Activated CD8-positive, alpha-beta memory T cell treated with anti-CD3 and anti-CD28 coated beads, Interleukin-2, amount 50 U/mL, for 48 hours (primary cell): ENCODE data around the gene NHERF2.
A peak's percentile ranks its signal among the peaks of the same experiment; 100 is the strongest.

Experiments
- DNase-seq: peaks from one replicate; pipeline ENCODE4 v3.0.0-alpha.2; 2020

The NHERF2 gene

GRCh38 chr16:2026461-2027023 is at the start of gene NHERF2:
TSS of gene NHERF2 (plus strand) at chr16:2026902. CDS start at chr16:2027006, 104 bp downstream.
- no peak for DNase-seq

GRCh38 chr16:1976951-1977874 is 49.5 kb upstream of the NHERF2 start:
- DNase-seq = no peak

GRCh38 chr16:1977875-1978268 is 48.8 kb upstream of the NHERF2 start:
- no peak for DNase-seq

GRCh38 chr16:1978476-1979120 is 48.1 kb upstream of the NHERF2 start:
- no peak for DNase-seq

GRCh38 chr16:1979271-1980029 is 47.3 kb upstream of the NHERF2 start:
- DNase-seq = no peak

- no peak for DNase-seq
Observed at GRCh38 chr16:1980030-1980769, 46.5 kb upstream of the NHERF2 start.

- DNase-seq = no peak
Observed at GRCh38 chr16:1980770-1981087, 46.0 kb upstream of the NHERF2 start.

GRCh38 chr16:1981398-1981836 is 45.3 kb upstream of the NHERF2 start, which contains the start of gene NOXO1:
TSS of gene NOXO1 (minus strand) at chr16:1981469. CDS start at chr16:1981179, 290 bp downstream.
- no peak for DNase-seq

GRCh38 chr16:1982013-1982433 is 44.7 kb upstream of the NHERF2 start:
- no peak for DNase-seq

GRCh38 chr16:1982991-1983543 is 43.6 kb upstream of the NHERF2 start:
- DNase-seq = no peak

GRCh38 chr16:1983544-1984346 is 43.0 kb upstream of the NHERF2 start, which contains the start of gene GFER:
TSS of gene GFER (plus strand) at chr16:1984193. CDS start at chr16:1984219, 26 bp downstream.
- DNase-seq = peak; percentile 89

GRCh38 chr16:1984347-1985225 is 42.1 kb upstream of the NHERF2 start:
- no peak for DNase-seq

GRCh38 chr16:1985466-1986150 is 41.1 kb upstream of the NHERF2 start:
- DNase-seq = no peak

- DNase-seq = no peak
Observed at GRCh38 chr16:1987198-1987597, 39.5 kb upstream of the NHERF2 start.

- no peak for DNase-seq
Observed at GRCh38 chr16:1989209-1990100, 37.2 kb upstream of the NHERF2 start, which contains the start of gene SYNGR3. TSS of gene SYNGR3 (plus strand) at chr16:1989970. CDS start at chr16:1990103, 133 bp downstream.

- no peak for DNase-seq
Observed at GRCh38 chr16:1990101-1990350, 36.7 kb upstream of the NHERF2 start.

- peak; percentile 78 for DNase-seq
Observed at GRCh38 chr16:1990351-1991134, 36.2 kb upstream of the NHERF2 start.
